Measurements from ENCODE around the gene FRAT2. TPM values are rescaled to one million over a fixed set of nuclear protein-coding genes. Genes with fewer than 3 reads are reported as not detected.
"Not testable (repeated sequence)": the region's sequence is repeated elsewhere in the genome, so short reads cannot be mapped to it uniquely, and the experiment has no call there.

The FRAT2 gene
- total RNA-seq, 1 donor from 2014 or later = 10.9 TPM

- Mint-ChIP-seq H3K4me1 (peaks cover 19% of the 10 kb centered on the region), H3K4me3 (peak overlapping the region; percentile 92), H3K27me3 (peaks cover 1% of the 10 kb centered on the region), H3K36me3 (ENCODE audit: low read depth) (peaks cover 5% of the 10 kb centered on the region), H3K9me3 (no peaks in the 10 kb centered on the region), H3K27ac (peak overlapping the region; percentile 85)
- ATAC-seq (ENCODE audit: low read depth) (no peak), DNase-seq (no peak)
- TF ChIP-seq, protein P1, sequence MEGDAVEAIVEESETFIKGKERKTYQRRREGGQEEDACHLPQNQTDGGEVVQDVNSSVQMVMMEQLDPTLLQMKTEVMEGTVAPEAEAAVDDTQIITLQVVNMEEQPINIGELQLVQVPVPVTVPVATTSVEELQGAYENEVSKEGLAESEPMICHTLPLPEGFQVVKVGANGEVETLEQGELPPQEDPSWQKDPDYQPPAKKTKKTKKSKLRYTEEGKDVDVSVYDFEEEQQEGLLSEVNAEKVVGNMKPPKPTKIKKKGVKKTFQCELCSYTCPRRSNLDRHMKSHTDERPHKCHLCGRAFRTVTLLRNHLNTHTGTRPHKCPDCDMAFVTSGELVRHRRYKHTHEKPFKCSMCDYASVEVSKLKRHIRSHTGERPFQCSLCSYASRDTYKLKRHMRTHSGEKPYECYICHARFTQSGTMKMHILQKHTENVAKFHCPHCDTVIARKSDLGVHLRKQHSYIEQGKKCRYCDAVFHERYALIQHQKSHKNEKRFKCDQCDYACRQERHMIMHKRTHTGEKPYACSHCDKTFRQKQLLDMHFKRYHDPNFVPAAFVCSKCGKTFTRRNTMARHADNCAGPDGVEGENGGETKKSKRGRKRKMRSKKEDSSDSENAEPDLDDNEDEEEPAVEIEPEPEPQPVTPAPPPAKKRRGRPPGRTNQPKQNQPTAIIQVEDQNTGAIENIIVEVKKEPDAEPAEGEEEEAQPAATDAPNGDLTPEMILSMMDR (IDR thresholded peaks at IDR 0.05) = no peak
- ChIA-PET POLR2A (interaction anchor here (1.1 to 1.6 kb wide), 2 partner anchors 43 to 110 kb away, joined by 3 to 4 read pairs; partner anchors contain the start of gene FRAT2), CTCF (interaction anchor here (1.5 kb wide), 1 partner anchor 12 kb away, joined by 5 read pairs; no protein-coding TSS in a partner anchor)
- intact Hi-C loops (cut with micrococcal nuclease) = loop anchor here (1.0 to 5.0 kb wide), 8 partner anchors 13 to 841 kb away; partner anchors contain the start of genes EXOSC1, FRAT1, FRAT2 and MMS19
These were observed 43.0 kb downstream of the FRAT2 start for GRCh38 chr10:97291357-97292096.

DNA sequence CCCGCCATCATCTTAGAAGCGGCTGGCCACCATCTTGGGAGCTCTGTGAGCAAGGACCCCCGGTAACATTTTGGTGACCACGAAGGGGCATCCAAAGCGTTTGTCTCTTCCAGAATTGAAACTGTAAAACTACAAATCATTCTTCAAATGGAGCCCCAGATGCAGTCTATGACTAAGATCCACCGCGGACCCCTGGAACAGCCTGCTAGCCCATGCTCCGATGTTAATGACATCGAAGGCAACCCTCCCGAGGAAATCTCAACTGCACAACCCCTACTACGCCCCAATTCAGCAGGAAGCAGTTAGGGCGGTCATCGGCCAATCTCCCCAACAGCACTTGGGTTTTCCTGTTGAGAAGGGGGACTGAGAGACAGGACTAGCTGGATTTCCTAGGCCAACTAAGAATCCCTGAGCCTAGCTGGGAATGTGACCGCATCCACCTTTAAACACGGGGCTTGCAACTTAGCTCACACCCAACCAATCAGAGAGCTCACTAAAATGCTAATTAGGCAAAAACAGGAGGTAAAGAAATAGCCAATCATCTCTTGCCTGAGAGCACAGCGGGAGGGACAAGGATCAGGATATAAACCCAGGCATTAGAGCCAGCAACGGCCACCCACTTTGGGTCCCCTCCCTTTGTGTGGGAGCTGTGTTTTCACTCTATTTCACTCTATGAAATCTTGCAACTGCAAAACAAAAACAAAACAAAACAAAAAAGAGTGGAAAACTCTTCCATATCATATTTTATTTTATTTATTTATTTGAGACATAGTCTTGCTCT is 43.8 kb downstream of the FRAT2 start:
- peaks cover 19% of the 10 kb centered on the region for H3K4me1 Mint-ChIP-seq
- H3K36me3 Mint-ChIP-seq (ENCODE audit: low read depth); H3K9me3 Mint-ChIP-seq; POLR2A ChIA-PET; H3K27ac Mint-ChIP-seq; CTCF ChIA-PET; H3K27me3 Mint-ChIP-seq; DNase-seq; ATAC-seq (ENCODE audit: low read depth): not testable (repeated sequence)
- peak overlapping the region; percentile 46 for H3K4me3 Mint-ChIP-seq
- intact Hi-C loops (cut with micrococcal nuclease) = loop anchor here (5.0 kb wide), 1 partner anchor 842 kb away; the partner anchor contains the start of gene R3HCC1L

DNA sequence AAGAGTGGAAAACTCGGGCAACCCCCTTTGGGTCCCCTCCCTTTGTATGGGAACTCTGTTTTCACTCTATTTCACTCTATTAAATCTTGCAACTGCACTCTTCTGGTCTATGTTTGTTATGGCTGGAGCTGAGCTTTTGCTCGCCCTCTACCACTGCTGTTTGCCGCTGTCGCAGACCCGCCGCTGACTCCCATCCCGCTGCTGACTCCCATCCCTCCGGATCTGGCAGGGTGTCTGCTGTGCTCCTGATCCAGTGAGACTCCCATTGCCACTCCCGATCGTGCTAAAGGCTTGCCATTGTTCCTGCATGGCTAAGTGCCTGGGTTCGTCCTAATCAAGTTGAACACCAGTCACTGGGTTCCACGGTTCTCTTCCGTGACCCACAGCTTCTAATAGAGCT is 44.5 kb downstream of the FRAT2 start:
- intact Hi-C loops (cut with micrococcal nuclease) = loop anchor here (5.0 kb wide), 1 partner anchor 842 kb away; the partner anchor contains the start of gene R3HCC1L
- H3K27me3 Mint-ChIP-seq; H3K9me3 Mint-ChIP-seq; DNase-seq; H3K4me3 Mint-ChIP-seq; H3K27ac Mint-ChIP-seq; CTCF ChIA-PET; ATAC-seq (ENCODE audit: low read depth); POLR2A ChIA-PET; H3K36me3 Mint-ChIP-seq (ENCODE audit: low read depth): not testable (repeated sequence)
- H3K4me1 Mint-ChIP-seq = peaks cover 19% of the 10 kb centered on the region

Other genes with a start within 250 kb of the FRAT2 start
- 0.24 and 0.51 TPM in 2 replicates for gene SLIT1, start 148.8 kb downstream of the FRAT2 start, total RNA-seq
- 14.7 and 17.8 TPM in 2 replicates for gene ARHGAP19, start 42.1 kb downstream of the FRAT2 start, total RNA-seq
- gene FRAT1, start 15.5 kb downstream of the FRAT2 start, total RNA-seq = 6.9 TPM in 2 replicates
- gene RRP12, start 66.6 kb upstream of the FRAT2 start, total RNA-seq = 61.8 and 62.6 TPM in 2 replicates
- 162 and 166 TPM in 2 replicates for gene PGAM1, start 91.5 kb upstream of the FRAT2 start, total RNA-seq
- 47.4 and 53.8 TPM in 2 replicates for gene EXOSC1, start 111.3 kb upstream of the FRAT2 start, total RNA-seq
- gene ZDHHC16, start 111.4 kb upstream of the FRAT2 start, total RNA-seq = 39.0 and 40.6 TPM in 2 replicates
- 83.0 and 89.2 TPM in 2 replicates for gene MMS19, start 163.7 kb upstream of the FRAT2 start, total RNA-seq
- 0.91 and 1.0 TPM in 2 replicates for gene UBTD1, start 164.2 kb upstream of the FRAT2 start, total RNA-seq
- gene ANKRD2, start 238.1 kb upstream of the FRAT2 start, total RNA-seq = not detected in 2 replicates
- not detected in 2 replicates for gene HOGA1, start 249.7 kb upstream of the FRAT2 start, total RNA-seq